Right lobe of liver (tissue), 4 donors: ENCODE data around the gene MALAT1.

ENCODE experiments used
- POLR2A ChIP-seq: fragments of 450-650 bp; IDR thresholded peaks from one replicate; pipeline ENCODE4 v1.6.1; 2017; ENCODE audit warnings: antibody characterized with exemption, mild to moderate bottlenecking
- TF ChIP-seq, protein P1 (sequence below), 4 donors: fragments of 200-600 bp in 3 of 4; fragments of 450-650 bp in 1 of 4; IDR thresholded peaks; one replicate each; pipeline versions ENCODE4 v1.5.1 to v1.8.0; 2016 to 2022; ENCODE audit warnings: antibody characterized with exemption in 4 of 4, mild to moderate bottlenecking in 2 of 4
- donor health status: DM: no; HTN: no; CAD: no.
- donor health status: DM: no; HTN: no; CAD: no.
- donor health status: DM: no; HTN: yes; CAD: no.

DNA sequence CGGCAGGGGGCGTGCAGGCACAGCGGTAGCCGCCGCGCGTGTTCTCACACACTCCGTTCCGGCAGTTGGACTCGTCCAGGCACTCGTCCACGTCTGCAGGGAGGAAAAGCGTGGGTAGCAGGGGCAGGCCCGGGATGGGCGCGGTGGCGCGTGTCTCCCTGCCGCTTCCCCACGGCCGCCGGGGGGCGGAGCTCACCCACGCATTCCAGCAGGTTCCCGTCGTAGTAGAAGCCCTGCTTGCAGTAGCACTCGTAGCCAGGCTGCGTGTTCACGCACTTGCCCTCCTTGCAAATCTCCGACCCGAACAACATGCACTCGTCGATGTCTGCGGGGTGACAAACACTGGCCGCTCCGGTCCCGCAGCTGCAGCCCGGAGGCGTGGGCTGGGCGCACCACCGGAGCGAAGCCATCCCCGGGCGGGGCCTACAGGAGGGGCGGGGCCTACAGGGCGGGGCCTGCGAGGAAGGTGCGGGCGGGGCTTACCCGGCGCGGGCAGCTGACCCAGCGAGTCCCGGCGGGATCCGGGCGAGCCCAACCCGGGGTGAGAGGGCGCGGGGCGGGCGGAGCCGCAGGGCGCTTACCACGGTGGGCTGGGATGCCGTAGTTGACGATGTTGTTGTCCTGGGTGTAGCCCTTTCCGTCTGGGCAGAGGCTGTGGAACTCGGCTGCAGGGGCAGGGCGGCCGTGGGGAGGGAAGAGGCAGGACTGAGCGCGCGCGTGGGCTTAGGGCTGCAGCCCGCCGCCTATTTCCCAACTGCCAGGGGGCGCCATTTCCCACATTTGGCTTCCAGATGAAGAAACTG is 41.6 kb downstream of the MALAT1 start:
- TF ChIP-seq, protein P1, sequence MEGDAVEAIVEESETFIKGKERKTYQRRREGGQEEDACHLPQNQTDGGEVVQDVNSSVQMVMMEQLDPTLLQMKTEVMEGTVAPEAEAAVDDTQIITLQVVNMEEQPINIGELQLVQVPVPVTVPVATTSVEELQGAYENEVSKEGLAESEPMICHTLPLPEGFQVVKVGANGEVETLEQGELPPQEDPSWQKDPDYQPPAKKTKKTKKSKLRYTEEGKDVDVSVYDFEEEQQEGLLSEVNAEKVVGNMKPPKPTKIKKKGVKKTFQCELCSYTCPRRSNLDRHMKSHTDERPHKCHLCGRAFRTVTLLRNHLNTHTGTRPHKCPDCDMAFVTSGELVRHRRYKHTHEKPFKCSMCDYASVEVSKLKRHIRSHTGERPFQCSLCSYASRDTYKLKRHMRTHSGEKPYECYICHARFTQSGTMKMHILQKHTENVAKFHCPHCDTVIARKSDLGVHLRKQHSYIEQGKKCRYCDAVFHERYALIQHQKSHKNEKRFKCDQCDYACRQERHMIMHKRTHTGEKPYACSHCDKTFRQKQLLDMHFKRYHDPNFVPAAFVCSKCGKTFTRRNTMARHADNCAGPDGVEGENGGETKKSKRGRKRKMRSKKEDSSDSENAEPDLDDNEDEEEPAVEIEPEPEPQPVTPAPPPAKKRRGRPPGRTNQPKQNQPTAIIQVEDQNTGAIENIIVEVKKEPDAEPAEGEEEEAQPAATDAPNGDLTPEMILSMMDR (IDR thresholded peaks at IDR 0.05) = peak; percentile 80 to 87 (median 83)
- TF ChIP-seq POLR2A = peak; percentile 17
